IMR-90 (cell line): ENCODE results near the gene SORCS1.

Source experiments
- CTCF ChIP-seq: conservative IDR thresholded peaks from 2 replicates; pipeline ENCODE4 v1.5.1; 2012; ENCODE audit warnings: mild to moderate bottlenecking, low read depth, low read length, improper control_type of control experiment
- RFX5 ChIP-seq: IDR thresholded peaks from 2 replicates; pipeline ENCODE4 v1.8.0; 2012; ENCODE audit warnings: low read depth, mild to moderate bottlenecking, low read length, moderate library complexity

DNA sequence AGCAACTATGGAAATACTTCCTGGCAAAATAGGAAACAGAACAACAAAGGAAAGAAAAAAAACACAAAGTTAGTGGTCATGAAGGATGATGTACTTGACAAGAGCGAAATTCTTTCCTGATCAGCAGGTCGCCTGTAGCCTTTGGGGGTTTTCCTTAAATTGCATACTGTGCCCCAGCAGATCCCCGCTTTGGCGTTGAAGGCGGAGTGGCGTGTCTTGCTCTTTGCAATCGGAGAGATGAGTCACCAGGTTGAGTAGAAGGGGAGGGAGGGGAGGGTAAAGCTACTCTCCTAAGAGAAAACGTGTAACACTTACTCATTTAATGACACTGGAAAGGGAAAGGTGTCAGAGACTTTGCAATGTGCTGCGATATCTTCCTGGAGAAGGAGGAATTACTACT lies 587.2 kb downstream of the SORCS1 start:
- TF ChIP-seq RFX5 (no peak), CTCF (no peak)
